ENCODE results near the gene CPVL.

Gene CPVL

DNA sequence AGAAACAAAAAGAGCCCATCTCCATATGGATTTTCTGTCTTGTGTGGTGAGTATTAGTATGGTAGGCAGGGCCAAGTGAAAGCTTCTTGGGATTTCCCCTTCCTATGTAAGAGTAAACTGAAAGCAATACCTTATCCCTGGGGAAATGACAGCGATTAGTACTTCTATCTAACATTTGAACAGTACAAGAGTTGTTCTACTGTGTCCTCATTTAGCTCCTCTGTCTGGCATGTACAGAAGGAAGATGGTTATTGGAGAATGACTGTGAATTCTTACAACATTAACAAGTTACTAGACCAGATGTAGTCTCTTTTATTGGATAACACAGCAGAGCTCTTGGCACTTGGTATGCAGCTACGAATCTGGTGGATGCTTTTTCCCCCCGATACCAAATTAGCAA, 170.3 kb downstream of the CPVL start:
- TF ChIP-seq, protein P1, sequence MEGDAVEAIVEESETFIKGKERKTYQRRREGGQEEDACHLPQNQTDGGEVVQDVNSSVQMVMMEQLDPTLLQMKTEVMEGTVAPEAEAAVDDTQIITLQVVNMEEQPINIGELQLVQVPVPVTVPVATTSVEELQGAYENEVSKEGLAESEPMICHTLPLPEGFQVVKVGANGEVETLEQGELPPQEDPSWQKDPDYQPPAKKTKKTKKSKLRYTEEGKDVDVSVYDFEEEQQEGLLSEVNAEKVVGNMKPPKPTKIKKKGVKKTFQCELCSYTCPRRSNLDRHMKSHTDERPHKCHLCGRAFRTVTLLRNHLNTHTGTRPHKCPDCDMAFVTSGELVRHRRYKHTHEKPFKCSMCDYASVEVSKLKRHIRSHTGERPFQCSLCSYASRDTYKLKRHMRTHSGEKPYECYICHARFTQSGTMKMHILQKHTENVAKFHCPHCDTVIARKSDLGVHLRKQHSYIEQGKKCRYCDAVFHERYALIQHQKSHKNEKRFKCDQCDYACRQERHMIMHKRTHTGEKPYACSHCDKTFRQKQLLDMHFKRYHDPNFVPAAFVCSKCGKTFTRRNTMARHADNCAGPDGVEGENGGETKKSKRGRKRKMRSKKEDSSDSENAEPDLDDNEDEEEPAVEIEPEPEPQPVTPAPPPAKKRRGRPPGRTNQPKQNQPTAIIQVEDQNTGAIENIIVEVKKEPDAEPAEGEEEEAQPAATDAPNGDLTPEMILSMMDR (conservative IDR thresholded peaks at IDR 0.05) = no peak

GRCh38 chr7:28973591-28973990, 172.7 kb downstream of the CPVL start:
- TF ChIP-seq, protein P1 (conservative IDR thresholded peaks at IDR 0.05) = no peak
- TF ChIP-seq ZFX (IDR thresholded peaks at IDR 0.05) = no peak
- H3K27ac ChIP-seq = no peak overlapping the region

More for the DNA sequence above, 170.3 kb downstream of the CPVL start:
- H3K27ac ChIP-seq = no peak overlapping the region

DNA sequence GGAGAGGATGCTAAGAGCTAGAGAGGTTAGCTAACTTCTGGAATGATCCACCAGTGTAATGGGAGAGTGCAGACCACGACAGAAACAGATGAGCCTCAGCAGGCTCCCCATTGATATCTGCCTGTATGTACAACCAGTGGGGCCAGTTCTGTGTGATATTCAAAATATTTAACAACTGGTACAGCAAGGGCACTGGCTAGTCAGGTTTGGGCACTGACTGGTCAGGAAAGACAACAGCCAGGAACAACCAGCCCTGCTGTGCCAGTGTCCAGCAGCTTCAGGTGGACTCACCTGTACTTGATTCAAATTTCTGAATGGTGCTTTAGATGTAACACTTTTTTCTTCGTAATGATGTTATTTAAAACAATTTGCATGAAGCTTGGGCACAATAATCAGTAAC, 182.3 kb downstream of the CPVL start:
- no peak overlapping the region for H3K27ac ChIP-seq
- no peak for TF ChIP-seq ZFX (IDR thresholded peaks at IDR 0.05)
- TF ChIP-seq, protein P1 (conservative IDR thresholded peaks at IDR 0.05) = no peak

GRCh38 chr7:28961972-28962371, 184.4 kb downstream of the CPVL start:
- no peak overlapping the region for H3K27ac ChIP-seq
- TF ChIP-seq, protein P1 (conservative IDR thresholded peaks at IDR 0.05) = no peak
- no peak for TF ChIP-seq ZFX (IDR thresholded peaks at IDR 0.05)

GRCh38 chr7:28960071-28960840, 186.1 kb downstream of the CPVL start:
- TF ChIP-seq, protein P1 (conservative IDR thresholded peaks at IDR 0.05) = 0 out of 2 replicates have a peak, but pooled peaks have one; percentile 6
- TF ChIP-seq ZFX (IDR thresholded peaks at IDR 0.05) = no peak
- H3K27ac ChIP-seq = peak overlapping the region; percentile 76

DNA sequence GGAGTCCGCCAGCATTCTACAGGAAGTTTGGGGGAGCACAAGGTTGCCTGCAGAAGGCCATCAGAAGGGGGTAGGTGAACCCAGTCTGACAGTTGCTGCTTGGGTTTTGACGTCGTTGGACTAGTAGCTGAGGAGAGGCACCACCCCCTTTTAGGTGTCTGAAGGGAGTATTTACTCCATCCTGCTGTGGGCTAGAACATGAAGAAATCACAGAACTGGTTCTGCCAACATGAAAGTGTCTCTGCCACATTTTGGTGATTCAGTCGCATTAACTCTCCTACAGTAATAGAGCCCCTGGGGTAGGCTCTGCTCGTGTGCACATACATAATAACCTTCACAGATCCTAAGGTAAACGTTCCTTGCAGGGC, 187.4 kb downstream of the CPVL start:
- no peak for TF ChIP-seq ZFX (IDR thresholded peaks at IDR 0.05)
- TF ChIP-seq, protein P1 (conservative IDR thresholded peaks at IDR 0.05) = no peak
- H3K27ac ChIP-seq = peak overlapping the region; percentile 11; the same call in 1 of the 2 replicates

GRCh38 chr7:28958235-28958979, 187.9 kb downstream of the CPVL start, which contains the start of gene TRIL:
TRIL (minus strand) TSS chr7:28958330; CDS start chr7:28958046, 284 bp downstream.
- TF ChIP-seq ZFX (IDR thresholded peaks at IDR 0.05) = no peak
- TF ChIP-seq, protein P1 (conservative IDR thresholded peaks at IDR 0.05) = no peak
- H3K27ac ChIP-seq = peak within 1 kb of the TSS; percentile 11; the same call in 1 of the 2 replicates

All from C4-2B (cell line).